HG03066 (cell line): ENCODE results near the gene KRTAP10-9.
"Not testable (repeated sequence)": the region's sequence is repeated elsewhere in the genome, so short reads cannot be mapped to it uniquely, and the experiment has no call there.

Experiments
- ATAC-seq: cut with Tn5 transposase; IDR thresholded peaks from one replicate; pipeline ENCODE4 v1.9.1; 2021; ENCODE audit warnings: low read depth; ENCODE audit not compliant: unreplicated experiment

KRTAP10-9 gene

GRCh38 chr21:44656868-44657267, 30.0 kb downstream of the KRTAP10-9 start:
- no peak for ATAC-seq

DNA sequence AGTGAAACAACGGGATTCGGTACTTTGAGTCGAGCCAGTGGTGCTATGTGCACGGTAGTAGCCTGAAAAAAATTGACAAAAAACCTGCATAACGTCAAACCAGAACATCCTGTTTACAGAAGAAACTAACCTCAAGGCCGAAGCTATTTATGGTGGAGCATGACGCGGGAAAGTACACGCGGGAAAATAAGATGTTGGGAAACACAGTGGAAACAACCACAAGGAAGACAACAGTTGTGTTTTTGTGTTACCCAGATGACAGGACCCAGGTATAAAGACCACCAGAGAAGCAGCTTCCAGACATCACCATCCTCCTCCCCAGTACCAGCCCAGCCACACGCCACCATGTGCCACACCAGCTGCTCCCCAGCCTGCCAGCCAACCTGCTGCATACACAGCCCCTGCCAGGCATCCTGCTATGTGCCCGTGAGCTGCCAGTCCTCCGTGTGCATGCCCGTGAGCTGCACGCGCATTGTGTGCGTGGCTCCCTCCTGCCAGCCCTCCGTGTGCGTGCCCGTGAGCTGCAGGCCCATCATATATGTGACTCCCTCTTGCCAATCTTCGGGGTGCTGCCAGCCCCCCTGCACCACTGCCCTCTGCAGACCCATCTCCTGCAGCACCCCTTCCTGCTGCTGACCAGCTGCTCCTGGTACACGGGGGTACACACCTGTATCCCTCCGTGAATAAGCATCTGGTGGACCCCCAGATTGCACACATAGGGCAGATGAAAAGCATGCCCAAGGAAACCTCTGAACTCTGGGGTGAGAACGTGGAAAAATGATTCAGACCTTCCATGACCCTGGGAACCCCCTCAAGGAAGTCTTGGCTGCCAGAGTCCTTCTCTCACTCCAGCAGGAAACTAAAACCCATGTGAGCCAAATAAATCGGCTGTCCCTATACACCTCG, 31.0 kb downstream of the KRTAP10-9 start, which contains the start of gene KRTAP12-3:
KRTAP12-3 (plus strand) TSS at position 298 of the 906 bp plus-strand sequence; CDS start at position 346, 48 bp downstream.
- no peak for ATAC-seq

DNA sequence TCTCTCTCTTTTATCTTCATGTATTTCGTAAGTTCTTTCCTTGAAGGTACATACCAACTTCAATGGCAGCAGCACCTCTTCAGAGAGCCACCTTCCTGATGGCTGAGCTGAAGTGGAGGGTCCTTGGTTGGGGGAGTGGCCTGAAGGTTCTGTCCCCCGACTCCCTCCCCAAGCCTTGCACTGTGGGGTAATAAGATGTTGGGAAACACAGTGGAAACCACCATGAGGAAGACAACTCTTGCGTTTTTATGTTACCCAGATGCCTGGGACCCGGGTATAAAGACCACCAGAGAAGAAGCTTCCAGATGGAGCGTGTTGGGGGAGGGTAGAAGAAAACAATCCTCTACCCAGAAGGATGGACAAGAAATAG, 31.6 kb downstream of the KRTAP10-9 start:
- no peak for ATAC-seq

DNA sequence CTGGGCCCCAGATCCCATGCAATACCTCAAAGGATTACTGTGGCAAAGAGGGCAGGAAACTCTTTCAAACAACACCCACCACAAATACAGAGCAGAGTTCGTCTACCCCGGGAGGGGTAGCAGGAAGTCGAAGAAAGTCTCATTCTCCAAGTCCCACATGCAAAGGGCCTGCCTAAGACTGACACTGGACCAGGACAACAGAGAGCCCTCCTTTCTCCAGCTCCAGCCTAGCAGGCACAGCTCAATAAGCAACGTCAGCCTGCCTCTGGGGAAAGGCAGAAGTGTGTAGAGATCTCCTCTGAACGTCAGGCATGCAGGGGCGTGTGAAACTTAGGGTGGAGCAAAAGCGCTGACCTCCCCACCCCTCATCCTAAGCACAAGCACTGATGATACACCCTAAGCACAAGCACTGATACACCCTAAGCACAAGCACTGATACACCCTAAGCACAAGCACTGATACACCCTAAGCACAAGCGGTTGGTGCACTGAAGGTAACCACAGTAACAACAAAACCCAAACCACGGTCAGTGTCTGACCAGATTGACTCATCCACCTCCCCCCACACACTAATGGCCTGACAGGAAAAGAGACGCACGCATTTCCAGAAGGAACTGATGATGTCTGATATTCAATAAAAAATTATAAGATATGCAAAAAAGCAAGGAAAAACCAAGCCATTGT, 32.2 kb downstream of the KRTAP10-9 start:
- ATAC-seq = no peak

GRCh38 chr21:44661567-44661966, 34.7 kb downstream of the KRTAP10-9 start:
- not testable (repeated sequence) for ATAC-seq

GRCh38 chr21:44664691-44665090, 37.8 kb downstream of the KRTAP10-9 start:
- ATAC-seq = no peak

DNA sequence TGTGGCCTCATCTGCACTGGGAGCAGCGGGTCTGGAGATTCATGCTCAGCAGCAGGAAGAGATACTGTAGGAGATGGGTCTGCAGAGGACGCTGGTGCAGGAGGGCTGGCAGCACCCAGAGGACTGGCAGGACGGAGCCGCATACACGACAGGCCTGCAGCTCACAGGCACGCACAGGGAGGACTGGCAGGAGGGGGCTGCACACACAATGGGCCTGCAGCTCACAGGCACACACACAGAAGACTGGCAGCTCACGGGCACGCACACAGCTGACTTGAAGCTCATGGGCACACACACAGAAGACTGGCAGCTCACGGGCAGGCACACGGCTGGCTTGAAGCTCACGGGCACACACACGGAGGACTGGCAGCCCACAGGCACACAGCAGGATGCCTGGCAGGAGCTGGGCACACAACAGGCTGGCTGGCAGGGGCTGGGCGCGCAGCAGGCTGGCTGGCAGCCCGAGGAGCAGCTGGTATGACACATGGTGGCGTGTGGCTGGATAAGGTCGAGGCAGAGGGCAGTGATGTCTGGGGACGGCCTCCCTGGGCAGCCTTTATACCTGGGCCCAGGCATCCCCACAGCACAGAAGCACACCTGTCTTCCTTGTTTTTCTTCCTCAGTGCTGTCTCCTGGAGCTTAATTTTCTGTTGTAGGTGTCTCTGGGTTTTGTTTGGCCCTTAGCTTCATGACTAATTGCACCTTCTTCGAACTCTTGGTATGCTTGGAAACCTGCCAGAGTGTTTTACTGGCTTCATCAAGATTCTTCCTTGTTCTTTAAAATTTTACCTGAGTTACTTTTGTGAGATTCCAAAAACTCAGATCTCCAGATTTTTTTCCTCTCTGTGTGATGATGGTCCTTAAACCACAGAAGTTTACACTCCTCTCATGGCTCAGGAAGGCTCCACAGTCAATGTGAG, 39.8 kb downstream of the KRTAP10-9 start, which contains the start of gene KRTAP12-2:
KRTAP12-2 (minus strand) TSS at position 527 of the 920 bp plus-strand sequence; CDS start at position 486, 41 bp downstream.
- ATAC-seq = no peak

- no peak for ATAC-seq
Measured at GRCh38 chr21:44667612-44668011, 40.7 kb downstream of the KRTAP10-9 start.

DNA sequence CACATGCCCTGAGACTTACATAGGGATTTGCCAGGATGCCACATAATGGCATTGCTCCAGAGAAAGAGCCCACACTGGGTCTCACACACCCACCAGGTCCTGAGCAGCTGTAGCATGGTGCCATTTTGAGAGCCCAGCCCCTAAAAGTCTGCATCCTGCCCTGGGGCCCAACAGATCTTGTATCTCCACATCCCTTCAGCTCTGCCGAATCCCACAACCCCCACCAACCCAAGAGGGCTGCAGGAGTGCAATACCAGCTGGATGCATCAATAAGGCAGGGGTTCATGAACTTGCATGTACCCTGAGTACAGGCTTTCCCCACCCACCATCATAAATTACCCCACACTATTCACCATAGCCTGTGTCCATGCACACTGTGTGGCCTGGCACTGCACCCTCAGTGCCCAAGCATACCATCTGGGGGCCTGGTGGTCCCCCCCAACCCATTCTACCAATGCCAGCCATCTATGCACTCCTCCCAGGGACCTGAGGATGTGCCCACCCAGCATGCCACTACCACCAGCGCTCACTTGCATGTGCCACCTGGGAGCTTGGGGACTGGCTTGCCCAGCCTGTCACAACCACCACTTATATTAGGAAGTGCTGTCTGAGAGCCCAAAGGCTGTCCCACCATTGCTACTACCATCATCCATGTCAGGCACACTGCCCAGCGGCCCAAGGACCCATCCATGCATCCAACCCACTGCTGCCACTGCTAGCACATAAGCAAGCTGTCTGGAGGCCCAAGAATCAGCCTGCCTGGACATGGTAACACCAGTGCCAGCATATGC, 43.9 kb downstream of the KRTAP10-9 start:
- ATAC-seq = no peak

- ATAC-seq = no peak
Measured at GRCh38 chr21:44671911-44672310, 45.0 kb downstream of the KRTAP10-9 start.

- no peak for ATAC-seq
Measured at GRCh38 chr21:44677881-44678280, 51.0 kb downstream of the KRTAP10-9 start.
